IMR-90 (cell line): Measurements from ENCODE around the gene FABP6. TPM values are rescaled to one million over a fixed set of nuclear protein-coding genes. Genes with fewer than 3 reads are reported as not detected.

ENCODE experiments used
- ATAC-seq: fragments of 200-7000 bp; cut with Tn5 transposase; 2 replicates; pipeline ENCODE4 v1.9.1; 2020; ENCODE audit warnings: low read depth, mild to moderate bottlenecking, moderate library complexity
- BruUV-seq: library from RNA; stranded (reverse); fragments of 400-500 nt; replicated peaks from 2 replicates; lab custom pipeline; 2021; lab: Mats Ljungman, UMichigan
- CTCF ChIA-PET: fragments of 300-600 bp; formaldehyde crosslinking; extraction: SDS; loops from one replicate; lab custom pipeline; 2021; ENCODE audit warnings: antibody characterized with exemption; lab: Yijun Ruan, JAX
- POLR2A ChIA-PET: fragments of 300-600 bp; sonication (Branson Sonifier 250); formaldehyde crosslinking; loops from one replicate; lab custom pipeline; 2022; ENCODE audit warnings: antibody characterized with exemption; ENCODE audit not compliant: unreplicated experiment; lab: Charles Lee
- DNase-seq: peaks from one replicate; pipeline ENCODE4 v3.0.0; 2013
- H2AFZ ChIP-seq: replicated peaks from 2 replicates; pipeline ENCODE3; 2013; ENCODE audit warnings: low read length, mild to moderate bottlenecking; ENCODE audit not compliant: poor library complexity
- H2AK5ac ChIP-seq: 2 replicates; pipeline ENCODE4 v1.6.1; 2013; ENCODE audit warnings: low read depth, low read length, inconsistent platforms
- H2AK9ac ChIP-seq: replicated peaks from 2 replicates; pipeline ENCODE3; 2013; ENCODE audit warnings: mild to moderate bottlenecking, low read depth, low read length, moderate library complexity; ENCODE audit not compliant: poor library complexity
- H2BK120ac ChIP-seq: 2 replicates; pipeline ENCODE4 v1.6.1; 2013; ENCODE audit warnings: low read depth, low read length, inconsistent platforms
- H2BK15ac ChIP-seq: 3 replicates; pipeline ENCODE4 v1.6.1; 2013; ENCODE audit warnings: low read depth, low read length, inconsistent platforms
- H2BK20ac ChIP-seq: 2 replicates; pipeline ENCODE4 v1.6.1; 2013; ENCODE audit warnings: low read depth, mild to moderate bottlenecking, inconsistent platforms, low read length, moderate library complexity
- H2BK5ac ChIP-seq: 2 replicates; pipeline ENCODE4 v1.6.1; 2013; ENCODE audit warnings: mild to moderate bottlenecking, low read depth, low read length, inconsistent platforms; ENCODE audit not compliant: poor library complexity, severe bottlenecking
- H3K14ac ChIP-seq: replicated peaks from 2 replicates; pipeline ENCODE4 v1.6.1; 2013; ENCODE audit warnings: low read depth, low read length, inconsistent platforms
- H3K18ac ChIP-seq: 2 replicates; pipeline ENCODE4 v1.6.1; 2013; ENCODE audit warnings: low read depth, low read length, control low read depth
- H3K23ac ChIP-seq: 2 replicates; pipeline ENCODE4 v1.6.1; 2013; ENCODE audit warnings: low read depth, low read length, inconsistent platforms
- H3K27ac ChIP-seq: 2 replicates; pipeline ENCODE4 v1.5.1; 2013; ENCODE audit warnings: mild to moderate bottlenecking, control low read depth, low read length; ENCODE audit not compliant: insufficient read depth
- H3K27me3 ChIP-seq: 2 replicates; pipeline ENCODE4 v1.6.1; 2013; ENCODE audit warnings: low read length; ENCODE audit not compliant: control insufficient read depth, insufficient read depth
- H3K36me3 ChIP-seq: 2 replicates; pipeline ENCODE4 v1.6.1; 2013; ENCODE audit warnings: low read length, mixed read lengths; ENCODE audit not compliant: control insufficient read depth, insufficient read depth
- H3K4ac ChIP-seq: 2 replicates; pipeline ENCODE4 v1.6.1; 2013; ENCODE audit warnings: low read depth, low read length, inconsistent platforms
- H3K4me1 ChIP-seq: 2 replicates; pipeline ENCODE4 v1.6.1; 2013; ENCODE audit warnings: low read length, mixed read lengths; ENCODE audit not compliant: control insufficient read depth, insufficient read depth
- H3K4me2 ChIP-seq: 2 replicates; pipeline ENCODE4 v1.6.1; 2013; ENCODE audit warnings: low read depth, mild to moderate bottlenecking, control low read depth, low read length, moderate library complexity
- H3K4me3 ChIP-seq: 2 replicates; pipeline ENCODE4 v1.5.1; 2013; ENCODE audit warnings: low read depth, mild to moderate bottlenecking, control low read depth, low read length, moderate library complexity; ENCODE audit not compliant: insufficient read depth
- H3K56ac ChIP-seq: 2 replicates; pipeline ENCODE4 v1.6.1; 2013; ENCODE audit warnings: low read length, inconsistent platforms; ENCODE audit not compliant: insufficient read depth; ENCODE audit errors: extremely low read depth
- H3K79me1 ChIP-seq, 2 experiments: 2 replicates each; pipeline ENCODE4 v1.6.1; 2013; ENCODE audit warnings: low read length in 2 of 2, inconsistent platforms in 1 of 2, low read depth in 1 of 2
- H3K9ac ChIP-seq: 2 replicates; pipeline ENCODE4 v1.6.1; 2013; ENCODE audit warnings: low read depth, low read length, control low read depth
- H3K9me1 ChIP-seq: 2 replicates; pipeline ENCODE4 v1.6.1; 2013; ENCODE audit warnings: low read length, inconsistent platforms; ENCODE audit not compliant: insufficient read depth
- H3K9me3 ChIP-seq: 2 replicates; pipeline ENCODE4 v1.6.1; 2013; ENCODE audit warnings: low read length; ENCODE audit not compliant: control insufficient read depth, insufficient read depth
- H4K20me1 ChIP-seq: 2 replicates; pipeline ENCODE4 v1.6.1; 2013; ENCODE audit warnings: low read length, inconsistent platforms; ENCODE audit not compliant: insufficient read depth
- H4K5ac ChIP-seq: 2 replicates; pipeline ENCODE4 v1.6.1; 2013; ENCODE audit warnings: mild to moderate bottlenecking, low read depth, low read length, control low read depth
- H4K8ac ChIP-seq, 2 experiments: 2 replicates each; pipeline ENCODE4 v1.6.1; 2013; ENCODE audit warnings: low read depth in 2 of 2, low read length in 2 of 2, control low read depth in 1 of 2, inconsistent platforms in 1 of 2
- H4K91ac ChIP-seq: 2 replicates; pipeline ENCODE4 v1.6.1; 2013; ENCODE audit warnings: low read depth, low read length, inconsistent platforms; ENCODE audit not compliant: insufficient read depth
- CHD1 ChIP-seq: IDR thresholded peaks from 2 replicates; pipeline ENCODE4 v1.6.1; 2012; ENCODE audit warnings: low read depth, low read length, improper control_type of control experiment
- POLR2A ChIP-seq: IDR thresholded peaks from 2 replicates; pipeline ENCODE4 v1.6.1; 2012; ENCODE audit warnings: mild to moderate bottlenecking, low read depth, low read length
- WGBS, 2 experiments: methylation state at CpG; one replicate each; pipeline versions ENCODE4 v1.1.5 to v1.1.7; 2013; ENCODE audit warnings: missing lambda C conversion rate in 2 of 2; ENCODE audit not compliant: insufficient read length in 1 of 2; ENCODE audit errors: extremely low coverage in 2 of 2; 5-methylcytosine and 5-hydroxymethylcytosine counted together
- dilution Hi-C: fragments of 300-500 bp; cut with HindIII; formaldehyde crosslinking; loops from one replicate; pipeline ENCODE4 v1.14.3; 2018; ENCODE audit warnings: low sequenced_read_pairs; ENCODE audit not compliant: unreplicated experiment
- in situ Hi-C: fragments of 300-500 bp; cut with MboI; formaldehyde crosslinking; loops from 3 replicates; pipeline ENCODE4 v1.14.3; 2019; ENCODE audit warnings: low sequenced_read_pairs, inconsistent platforms, mixed read lengths
- intact Hi-C: fragments of 100-400 bp; cut with micrococcal nuclease; formaldehyde crosslinking; loops from 2 replicates; pipeline ENCODE4 v1.10.0; 2022
- polyA plus RNA-seq, 3 experiments: library from polyadenylated mRNA; depleted of rRNA; stranded (reverse); fragments of >200 nt; gene quantifications; 2 replicates each; pipeline ENCODE4 v1.2.3, GENCODE V29; 2012; ENCODE audit warnings: low replicate concordance in 1 of 3
- total RNA-seq: library from RNA; depleted of rRNA; stranded (reverse); fragments of >200 nt; gene quantifications from 2 replicates; pipeline ENCODE4 v1.2.3, GENCODE V29; 2012

The FABP6 gene
- total and polyA plus RNA-seq, 2 of the 4 experiments (the other 2 are of a cell fraction): not detected

DNA sequence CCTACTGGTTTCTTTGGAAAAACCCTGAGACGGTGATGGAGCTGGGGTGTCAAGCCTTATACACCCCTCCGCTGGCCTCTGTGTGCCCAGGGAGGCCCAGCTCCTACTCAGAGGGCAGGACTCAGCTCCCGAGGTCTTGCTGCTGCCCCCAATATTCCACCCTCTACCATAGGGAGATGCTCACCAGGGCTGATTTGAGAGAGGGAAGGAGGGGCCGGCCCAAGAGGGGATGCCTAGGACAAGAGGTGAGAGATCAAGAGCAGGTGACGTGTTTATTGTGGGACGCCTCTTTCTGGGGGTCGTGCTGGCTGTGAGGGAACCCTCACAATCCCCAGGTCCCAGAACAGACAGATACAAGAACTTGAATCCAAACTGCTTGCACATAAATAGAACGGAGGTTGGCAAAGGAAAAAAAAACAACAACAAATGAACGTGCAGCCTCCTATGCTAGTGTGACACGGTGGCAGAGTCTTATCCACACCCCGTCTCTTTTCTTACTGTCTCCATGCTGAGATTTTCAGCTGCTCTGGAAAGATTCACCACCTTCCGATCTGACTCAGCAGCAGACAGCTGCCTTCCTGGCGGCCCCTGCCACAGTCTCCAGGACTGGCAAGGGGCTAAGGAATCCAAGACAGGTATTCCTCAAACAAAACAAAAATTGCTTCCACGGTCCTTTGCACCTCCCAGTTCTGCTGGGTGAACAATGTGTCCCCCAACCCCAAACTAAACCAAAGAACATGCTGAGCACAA lies 22.3 kb downstream of the FABP6 start:
- H2BK5ac ChIP-seq: no peak overlapping the region
- no peak overlapping the region for H2BK20ac ChIP-seq
- no peaks in the 10 kb centered on the region for H3K9me3 ChIP-seq
- H4K20me1 ChIP-seq: no peaks in the 10 kb centered on the region
- CTCF ChIA-PET: interaction anchor here (1.0 kb wide), 1 partner anchor 9 kb away, joined by 3 read pairs; no protein-coding TSS in a partner anchor
- H3K18ac ChIP-seq: no peak overlapping the region
- no peak for ATAC-seq
- intact Hi-C loops (no loop called here), in situ Hi-C loops (no loop called here), dilution Hi-C loops (no loop called here)
- no peak overlapping the region for H3K4ac ChIP-seq
- H3K27me3 ChIP-seq: no peaks in the 10 kb centered on the region
- no peak overlapping the region for H3K9ac ChIP-seq
- no peaks in the 10 kb centered on the region for H3K9me1 ChIP-seq
- H3K4me2 ChIP-seq: no peak overlapping the region
- H3K36me3 ChIP-seq: peaks cover 16% of the 10 kb centered on the region
- POLR2A ChIA-PET: no interaction called here
- TF ChIP-seq CHD1 (no peak), POLR2A (no peak)
- H3K14ac ChIP-seq: no peak overlapping the region
- no TSS peak for BruUV-seq
- no peak overlapping the region for H3K4me3 ChIP-seq
- H4K8ac ChIP-seq: no peak overlapping the region
- DNase-seq: no peak
- no peak overlapping the region for H2BK120ac ChIP-seq
- H2AK9ac ChIP-seq: no peak overlapping the region
- WGBS, 2 experiments: 85% methylated on average over 7 of the region's 14 CpGs; no CpG with 5 or more reads in 1 of the 2 experiments
- no peak overlapping the region for H2BK15ac ChIP-seq
- H2AK5ac ChIP-seq: no peak overlapping the region
- H3K4me1 ChIP-seq: no peaks in the 10 kb centered on the region
- no peak overlapping the region for H4K91ac ChIP-seq
- no peak overlapping the region for H2AFZ ChIP-seq
- no peak overlapping the region for H3K56ac ChIP-seq
- H3K27ac ChIP-seq: no peak overlapping the region
- H3K79me1 ChIP-seq: no peaks in the 10 kb centered on the region
- no peak overlapping the region for H4K5ac ChIP-seq
- H3K23ac ChIP-seq: no peak overlapping the region
